GM21381 (cell line): Measurements from ENCODE around the gene TENM3.

Experiments used
- ATAC-seq: cut with Tn5 transposase; IDR thresholded peaks from one replicate; pipeline ENCODE4 v1.9.1; 2021; ENCODE audit warnings: mild to moderate bottlenecking, moderate library complexity; ENCODE audit not compliant: unreplicated experiment

Gene TENM3

GRCh38 chr4:182549356-182549755 lies 306.2 kb downstream of the TENM3 start:
- no peak for ATAC-seq

- no peak for ATAC-seq
Measured at GRCh38 chr4:182552948-182553347, 309.7 kb downstream of the TENM3 start.

- no peak for ATAC-seq
Measured at GRCh38 chr4:182553653-182554052, 310.5 kb downstream of the TENM3 start.

GRCh38 chr4:182554736-182555135 lies 311.5 kb downstream of the TENM3 start:
- ATAC-seq = no peak

- ATAC-seq = no peak
Measured at GRCh38 chr4:182555997-182556418, 312.8 kb downstream of the TENM3 start.

- no peak for ATAC-seq
Measured at GRCh38 chr4:182556580-182556979, 313.4 kb downstream of the TENM3 start.

- ATAC-seq = no peak
Measured at GRCh38 chr4:182560358-182560757, 317.2 kb downstream of the TENM3 start.

- no peak for ATAC-seq
Measured at GRCh38 chr4:182562350-182562749, 319.1 kb downstream of the TENM3 start.

GRCh38 chr4:182564724-182565369 lies 321.6 kb downstream of the TENM3 start:
- no peak for ATAC-seq

GRCh38 chr4:182567119-182567518 lies 323.9 kb downstream of the TENM3 start:
- no peak for ATAC-seq

- no peak for ATAC-seq
Measured at GRCh38 chr4:182569561-182569960, 326.4 kb downstream of the TENM3 start.

- ATAC-seq = no peak
Measured at GRCh38 chr4:182574706-182575105, 331.5 kb downstream of the TENM3 start.

- ATAC-seq = no peak
Measured at GRCh38 chr4:182575225-182575624, 332.0 kb downstream of the TENM3 start.

GRCh38 chr4:182576601-182577289 lies 333.5 kb downstream of the TENM3 start:
- ATAC-seq = no peak

GRCh38 chr4:182577411-182577810 lies 334.2 kb downstream of the TENM3 start:
- no peak for ATAC-seq

GRCh38 chr4:182578402-182578801 lies 335.2 kb downstream of the TENM3 start:
- ATAC-seq = no peak

GRCh38 chr4:182582245-182582644 lies 339.0 kb downstream of the TENM3 start:
- no peak for ATAC-seq

- no peak for ATAC-seq
Measured at GRCh38 chr4:182583703-182584415, 340.7 kb downstream of the TENM3 start.

GRCh38 chr4:182585321-182585720 lies 342.1 kb downstream of the TENM3 start:
- no peak for ATAC-seq

- no peak for ATAC-seq
Measured at GRCh38 chr4:182589100-182589499, 345.9 kb downstream of the TENM3 start.

GRCh38 chr4:182593402-182593801 lies 350.2 kb downstream of the TENM3 start:
- no peak for ATAC-seq

GRCh38 chr4:182593864-182594263 lies 350.7 kb downstream of the TENM3 start:
- ATAC-seq = no peak
